ENCODE measurements around the gene DRAM2. TPM values are rescaled to one million over a fixed set of nuclear protein-coding genes. Genes with fewer than 3 reads are reported as not detected.

Gene DRAM2
- total and polyA plus RNA-seq, 2 experiments from 2014 or later: 64.1 to 82.5 TPM

DNA sequence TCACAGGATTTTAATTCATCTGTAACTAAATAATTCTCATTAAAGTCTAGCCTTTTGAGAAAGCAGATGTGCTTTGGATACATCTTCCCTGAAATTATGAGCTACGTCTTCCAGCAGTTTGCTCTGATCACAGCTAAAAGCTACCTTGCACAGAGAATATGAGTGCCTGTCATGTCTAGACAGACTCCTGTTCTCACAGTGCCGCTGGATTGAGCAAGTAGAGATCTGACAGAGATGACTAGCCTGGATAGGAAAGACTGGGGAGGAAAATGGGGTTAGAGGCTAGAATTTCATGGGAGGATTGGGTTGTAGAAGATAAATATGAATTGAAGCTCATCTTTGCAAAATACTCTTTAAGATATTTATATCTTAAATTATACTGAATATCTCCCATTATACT lies 24.3 kb upstream of the DRAM2 start:
- TF ChIP-seq EZH2 (IDR thresholded peaks at IDR 0.05; ENCODE audit: insufficient read depth, poor library complexity, severe bottlenecking) (no peak), EZH2phosphoT487 (IDR thresholded peaks at IDR 0.05; ENCODE audit: insufficient read depth, low read depth) (no peak)
- Histone ChIP-seq H3K9ac (no peak overlapping the region), H3K79me2 (ENCODE audit: insufficient read depth) (peaks cover 32% of the 10 kb centered on the region), H3K9me2 (ENCODE audit: insufficient read depth) (no peaks in the 10 kb centered on the region), H3K27ac (no peak overlapping the region), H3K4me1 (ENCODE audit: insufficient read depth) (no peaks in the 10 kb centered on the region), H2AFZ (no peak overlapping the region), H3K36me3 (ENCODE audit: low read depth) (peaks cover 46% of the 10 kb centered on the region), H3K9me3 (ENCODE audit: low read depth) (no peaks in the 10 kb centered on the region), H4K20me1 (ENCODE audit: insufficient read depth) (no peaks in the 10 kb centered on the region), H3K27me3 (replicated peaks; ENCODE audit: insufficient read depth) (no peaks in the 10 kb centered on the region), H3F3A (ENCODE audit: insufficient read depth) (no peaks in the 10 kb centered on the region), H3K4me3 (no peak overlapping the region), H3K4me2 (ENCODE audit: unreplicated experiment) (no peak overlapping the region)
- DNase-seq: no peak
- in situ Hi-C loops (cut with MboI): no loop called here
- WGBS, 2 experiments (ENCODE audit: low coverage in 1 of 2, low lambda C conversion rate in 2 of 2, missing lambda C conversion rate in 2 of 2): 85 to 97% methylated on average over 2 of the region's 2 CpGs

DNA sequence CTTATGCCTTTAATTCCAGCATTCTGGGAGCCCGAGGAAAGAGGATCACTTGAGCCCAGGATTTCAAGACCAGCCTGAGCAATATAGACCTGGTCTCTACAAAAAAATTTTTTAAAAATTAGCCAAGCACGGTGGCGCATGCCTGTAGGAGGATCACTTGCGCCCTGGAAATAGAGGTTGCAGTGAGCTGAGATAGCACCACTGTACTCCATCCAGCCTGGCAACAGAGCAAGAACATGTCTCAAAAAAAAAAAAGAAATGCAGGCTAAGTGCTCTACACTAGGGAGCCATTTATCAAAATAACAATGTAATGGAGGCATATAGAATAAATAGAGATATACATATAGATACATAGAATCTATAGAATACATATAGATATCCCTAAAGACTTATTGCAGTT lies 23.5 kb upstream of the DRAM2 start:
- Histone ChIP-seq H3K4me1 (ENCODE audit: insufficient read depth) (no peaks in the 10 kb centered on the region), H3K9me3 (ENCODE audit: low read depth) (no peaks in the 10 kb centered on the region), H3F3A (ENCODE audit: insufficient read depth) (no peaks in the 10 kb centered on the region), H3K79me2 (ENCODE audit: insufficient read depth) (peaks cover 30% of the 10 kb centered on the region), H3K27ac (no peak overlapping the region), H3K27me3 (replicated peaks; ENCODE audit: insufficient read depth) (no peaks in the 10 kb centered on the region), H3K4me3 (no peak overlapping the region), H3K9ac (no peak overlapping the region), H3K4me2 (ENCODE audit: unreplicated experiment) (no peak overlapping the region), H3K36me3 (ENCODE audit: low read depth) (peaks cover 44% of the 10 kb centered on the region), H4K20me1 (ENCODE audit: insufficient read depth) (no peaks in the 10 kb centered on the region), H3K9me2 (ENCODE audit: insufficient read depth) (no peaks in the 10 kb centered on the region), H2AFZ (no peak overlapping the region)
- in situ Hi-C loops (cut with MboI): no loop called here
- 97 to 99% methylated on average over 4 of the region's 4 CpGs for WGBS, 2 experiments (ENCODE audit: low coverage in 1 of 2, low lambda C conversion rate in 2 of 2, missing lambda C conversion rate in 2 of 2)
- TF ChIP-seq EZH2phosphoT487 (IDR thresholded peaks at IDR 0.05; ENCODE audit: insufficient read depth, low read depth): no peak
- no peak for TF ChIP-seq EZH2 (IDR thresholded peaks at IDR 0.05; ENCODE audit: insufficient read depth, poor library complexity, severe bottlenecking)
- DNase-seq: no peak

DNA sequence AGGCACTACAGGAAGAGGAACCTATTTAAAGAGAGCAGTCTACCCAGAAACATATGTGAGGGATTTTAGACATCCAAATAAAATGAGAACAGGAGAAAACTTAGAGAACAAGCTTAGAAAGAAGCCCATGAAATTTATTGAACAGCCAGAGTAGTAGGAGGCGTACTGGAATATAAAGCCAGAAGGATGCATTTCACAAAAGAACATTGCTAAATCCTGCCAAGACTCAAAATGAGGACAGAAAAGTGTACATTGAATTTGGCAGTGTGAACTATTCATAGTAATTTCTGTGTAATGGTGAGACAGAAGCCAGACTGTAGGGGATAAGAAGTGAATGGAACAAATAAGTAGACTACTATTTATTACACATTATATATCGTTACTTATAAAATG lies 22.6 kb upstream of the DRAM2 start:
- 96 to 98% methylated on average over 2 of the region's 2 CpGs for WGBS, 2 experiments (ENCODE audit: low coverage in 1 of 2, low lambda C conversion rate in 2 of 2, missing lambda C conversion rate in 2 of 2)
- H3K27me3 ChIP-seq (replicated peaks; ENCODE audit: insufficient read depth): no peaks in the 10 kb centered on the region
- peaks cover 37% of the 10 kb centered on the region for H3K79me2 ChIP-seq (ENCODE audit: insufficient read depth)
- H2AFZ ChIP-seq: no peak overlapping the region
- no peak for DNase-seq
- H3K4me3 ChIP-seq: no peak overlapping the region
- in situ Hi-C loops (cut with MboI): no loop called here
- no peaks in the 10 kb centered on the region for H3F3A ChIP-seq (ENCODE audit: insufficient read depth)
- no peaks in the 10 kb centered on the region for H3K9me3 ChIP-seq (ENCODE audit: low read depth)
- H3K27ac ChIP-seq: no peak overlapping the region
- H3K4me2 ChIP-seq (ENCODE audit: unreplicated experiment): no peak overlapping the region
- TF ChIP-seq EZH2phosphoT487 (IDR thresholded peaks at IDR 0.05; ENCODE audit: insufficient read depth, low read depth) (no peak), EZH2 (IDR thresholded peaks at IDR 0.05; ENCODE audit: insufficient read depth, poor library complexity, severe bottlenecking) (no peak)
- no peaks in the 10 kb centered on the region for H3K4me1 ChIP-seq (ENCODE audit: insufficient read depth)
- no peaks in the 10 kb centered on the region for H4K20me1 ChIP-seq (ENCODE audit: insufficient read depth)
- no peaks in the 10 kb centered on the region for H3K9me2 ChIP-seq (ENCODE audit: insufficient read depth)
- H3K36me3 ChIP-seq (ENCODE audit: low read depth): peaks cover 36% of the 10 kb centered on the region
- H3K9ac ChIP-seq: no peak overlapping the region

DNA sequence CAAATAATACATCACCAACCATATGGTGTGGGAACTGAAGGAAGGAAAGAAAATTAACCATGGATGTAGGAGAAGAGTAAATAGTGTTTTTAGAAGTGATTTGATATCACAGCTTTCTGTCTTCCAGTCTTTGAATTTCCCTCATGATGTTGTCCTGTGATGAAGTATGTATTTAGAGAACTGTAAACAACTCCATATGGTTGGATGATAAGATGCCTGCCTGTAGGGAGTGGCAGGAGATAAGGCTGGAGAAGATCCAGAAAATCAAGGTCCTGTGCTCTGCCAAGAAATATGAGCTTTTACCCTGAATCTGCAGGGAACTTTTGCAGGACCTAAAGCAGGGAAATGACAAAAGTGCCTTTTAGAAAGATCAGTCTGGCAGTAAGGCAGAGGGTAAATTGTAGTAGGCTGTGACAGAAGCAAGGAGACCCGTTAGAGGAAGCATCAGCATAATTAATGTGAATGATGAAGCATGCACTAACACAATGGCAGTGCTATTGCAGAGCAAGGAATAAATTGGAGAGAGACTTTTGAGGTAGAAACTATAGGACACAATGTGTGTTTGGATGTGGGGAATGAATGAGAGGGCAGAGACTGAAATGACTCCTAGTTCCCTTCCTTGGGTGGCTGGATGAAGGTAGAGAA lies 22.1 kb upstream of the DRAM2 start:
- no peaks in the 10 kb centered on the region for H3F3A ChIP-seq (ENCODE audit: insufficient read depth)
- DNase-seq: no peak
- H4K20me1 ChIP-seq (ENCODE audit: insufficient read depth): no peaks in the 10 kb centered on the region
- H3K4me3 ChIP-seq: no peak overlapping the region
- no peak overlapping the region for H3K9ac ChIP-seq
- no peaks in the 10 kb centered on the region for H3K9me3 ChIP-seq (ENCODE audit: low read depth)
- H3K36me3 ChIP-seq (ENCODE audit: low read depth): peaks cover 32% of the 10 kb centered on the region
- no peaks in the 10 kb centered on the region for H3K27me3 ChIP-seq (replicated peaks; ENCODE audit: insufficient read depth)
- no peaks in the 10 kb centered on the region for H3K4me1 ChIP-seq (ENCODE audit: insufficient read depth)
- in situ Hi-C loops (cut with MboI): no loop called here
- peaks cover 42% of the 10 kb centered on the region for H3K79me2 ChIP-seq (ENCODE audit: insufficient read depth)
- H3K4me2 ChIP-seq (ENCODE audit: unreplicated experiment): no peak overlapping the region
- TF ChIP-seq EZH2phosphoT487 (IDR thresholded peaks at IDR 0.05; ENCODE audit: insufficient read depth, low read depth): no peak
- no peak for TF ChIP-seq EZH2 (IDR thresholded peaks at IDR 0.05; ENCODE audit: insufficient read depth, poor library complexity, severe bottlenecking)
- H3K9me2 ChIP-seq (ENCODE audit: insufficient read depth): no peaks in the 10 kb centered on the region
- H3K27ac ChIP-seq: no peak overlapping the region
- H2AFZ ChIP-seq: no peak overlapping the region
- 94 to 100% methylated on average over 1 of the region's 1 CpG for WGBS, 2 experiments (ENCODE audit: low coverage in 1 of 2, low lambda C conversion rate in 2 of 2, missing lambda C conversion rate in 2 of 2)
